Measurements from ENCODE around the gene COBL. TPM values are rescaled to one million over a fixed set of nuclear protein-coding genes. Genes with fewer than 3 reads are reported as not detected.
A peak's percentile ranks its signal among the peaks of the same experiment; 100 is the strongest.

COBL gene
- total and polyA plus RNA-seq, 2 experiments from 2014 or later = 0.07 to 0.69 TPM

DNA sequence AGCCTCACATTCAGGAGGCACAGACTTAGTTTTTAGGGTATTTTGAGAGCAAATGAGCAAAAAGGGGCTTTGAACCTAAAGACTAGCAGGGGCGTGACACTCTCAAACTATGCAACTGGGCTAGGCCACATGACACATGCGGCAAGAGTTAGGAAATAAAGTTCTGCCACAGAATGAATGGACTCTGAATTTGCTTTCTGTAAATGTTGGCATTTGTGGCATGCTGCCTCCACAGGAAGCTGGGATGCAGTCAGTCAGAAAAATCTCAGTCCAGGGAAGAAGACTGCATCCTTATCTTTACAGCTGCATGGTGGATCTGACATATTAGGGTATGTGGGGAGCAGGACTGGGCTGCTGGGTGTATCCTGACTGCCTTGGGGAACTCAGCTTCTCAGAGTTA, 181.0 kb downstream of the COBL start:
- no peak overlapping the region for H3K4me3 ChIP-seq
- peaks cover 9% of the 10 kb centered on the region for H3K27me3 ChIP-seq
- no peaks in the 10 kb centered on the region for H3K9me3 ChIP-seq (ENCODE audit: low read depth)
- no peaks in the 10 kb centered on the region for H3K36me3 ChIP-seq
- DNase-seq (ENCODE audit: low read depth in 1 of 2, low spot score in 1 of 2) = no peak
- TF ChIP-seq, protein P1, sequence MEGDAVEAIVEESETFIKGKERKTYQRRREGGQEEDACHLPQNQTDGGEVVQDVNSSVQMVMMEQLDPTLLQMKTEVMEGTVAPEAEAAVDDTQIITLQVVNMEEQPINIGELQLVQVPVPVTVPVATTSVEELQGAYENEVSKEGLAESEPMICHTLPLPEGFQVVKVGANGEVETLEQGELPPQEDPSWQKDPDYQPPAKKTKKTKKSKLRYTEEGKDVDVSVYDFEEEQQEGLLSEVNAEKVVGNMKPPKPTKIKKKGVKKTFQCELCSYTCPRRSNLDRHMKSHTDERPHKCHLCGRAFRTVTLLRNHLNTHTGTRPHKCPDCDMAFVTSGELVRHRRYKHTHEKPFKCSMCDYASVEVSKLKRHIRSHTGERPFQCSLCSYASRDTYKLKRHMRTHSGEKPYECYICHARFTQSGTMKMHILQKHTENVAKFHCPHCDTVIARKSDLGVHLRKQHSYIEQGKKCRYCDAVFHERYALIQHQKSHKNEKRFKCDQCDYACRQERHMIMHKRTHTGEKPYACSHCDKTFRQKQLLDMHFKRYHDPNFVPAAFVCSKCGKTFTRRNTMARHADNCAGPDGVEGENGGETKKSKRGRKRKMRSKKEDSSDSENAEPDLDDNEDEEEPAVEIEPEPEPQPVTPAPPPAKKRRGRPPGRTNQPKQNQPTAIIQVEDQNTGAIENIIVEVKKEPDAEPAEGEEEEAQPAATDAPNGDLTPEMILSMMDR (IDR thresholded peaks at IDR 0.05; ENCODE audit: low read depth, low read length) = no peak
- H3K4me1 ChIP-seq (ENCODE audit: low read depth) = peaks cover 5% of the 10 kb centered on the region
- no peak overlapping the region for H3K27ac ChIP-seq

DNA sequence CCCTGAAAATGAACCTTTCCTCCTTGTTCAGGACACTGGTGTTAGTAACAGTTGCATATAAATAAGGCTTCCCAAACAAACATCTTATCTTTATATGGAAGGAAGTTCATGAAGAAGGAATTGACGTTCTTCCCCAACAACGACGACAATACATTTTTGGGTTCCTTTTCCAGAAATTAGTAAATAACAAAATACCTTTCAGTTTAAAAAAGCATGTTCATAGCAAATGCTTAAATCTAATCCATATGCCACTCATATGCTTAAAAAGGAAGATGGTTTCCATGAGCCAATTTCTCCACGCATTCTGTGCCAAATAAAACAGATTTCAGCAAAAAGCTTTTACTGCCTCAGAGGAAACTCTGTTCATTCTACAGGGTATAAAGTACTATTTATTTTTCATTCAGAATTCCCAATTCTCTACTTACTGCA, 182.6 kb downstream of the COBL start:
- H3K4me3 ChIP-seq = no peak overlapping the region
- H3K36me3 ChIP-seq = no peaks in the 10 kb centered on the region
- H3K27me3 ChIP-seq = peaks cover 23% of the 10 kb centered on the region
- no peaks in the 10 kb centered on the region for H3K4me1 ChIP-seq (ENCODE audit: low read depth)
- H3K27ac ChIP-seq = no peak overlapping the region
- TF ChIP-seq, protein P1 (IDR thresholded peaks at IDR 0.05; ENCODE audit: low read depth, low read length) = no peak
- no peaks in the 10 kb centered on the region for H3K9me3 ChIP-seq (ENCODE audit: low read depth)
- DNase-seq (ENCODE audit: low read depth in 1 of 2, low spot score in 1 of 2) = peak in 1 of 2 donors; percentile 19

DNA sequence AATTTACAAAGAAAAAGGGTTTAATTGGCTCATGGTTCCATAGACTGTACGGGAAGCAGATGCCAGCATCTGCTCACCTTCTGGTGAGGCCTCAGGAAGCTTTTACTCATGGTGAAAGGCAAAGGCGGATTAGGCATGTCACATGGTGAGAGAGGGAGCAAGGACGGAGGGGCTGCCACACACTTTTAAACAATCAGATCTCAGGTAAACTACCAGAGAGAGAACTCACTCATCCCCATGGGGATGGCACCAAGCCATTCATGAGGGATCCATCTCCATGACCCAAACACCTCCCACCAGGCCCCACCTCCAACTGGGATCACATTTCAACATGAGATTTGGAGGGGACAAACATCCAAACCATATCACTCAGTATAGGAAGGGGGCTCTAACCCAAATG, 183.9 kb downstream of the COBL start:
- Histone ChIP-seq H3K36me3 (no peaks in the 10 kb centered on the region), H3K27ac (no peak overlapping the region), H3K9me3 (ENCODE audit: low read depth) (no peaks in the 10 kb centered on the region), H3K4me3 (no peak overlapping the region), H3K27me3 (peaks cover 34% of the 10 kb centered on the region), H3K4me1 (ENCODE audit: low read depth) (no peaks in the 10 kb centered on the region)
- DNase-seq (ENCODE audit: low read depth in 1 of 2, low spot score in 1 of 2) = no peak
- TF ChIP-seq, protein P1 (IDR thresholded peaks at IDR 0.05; ENCODE audit: low read depth, low read length) = no peak

DNA sequence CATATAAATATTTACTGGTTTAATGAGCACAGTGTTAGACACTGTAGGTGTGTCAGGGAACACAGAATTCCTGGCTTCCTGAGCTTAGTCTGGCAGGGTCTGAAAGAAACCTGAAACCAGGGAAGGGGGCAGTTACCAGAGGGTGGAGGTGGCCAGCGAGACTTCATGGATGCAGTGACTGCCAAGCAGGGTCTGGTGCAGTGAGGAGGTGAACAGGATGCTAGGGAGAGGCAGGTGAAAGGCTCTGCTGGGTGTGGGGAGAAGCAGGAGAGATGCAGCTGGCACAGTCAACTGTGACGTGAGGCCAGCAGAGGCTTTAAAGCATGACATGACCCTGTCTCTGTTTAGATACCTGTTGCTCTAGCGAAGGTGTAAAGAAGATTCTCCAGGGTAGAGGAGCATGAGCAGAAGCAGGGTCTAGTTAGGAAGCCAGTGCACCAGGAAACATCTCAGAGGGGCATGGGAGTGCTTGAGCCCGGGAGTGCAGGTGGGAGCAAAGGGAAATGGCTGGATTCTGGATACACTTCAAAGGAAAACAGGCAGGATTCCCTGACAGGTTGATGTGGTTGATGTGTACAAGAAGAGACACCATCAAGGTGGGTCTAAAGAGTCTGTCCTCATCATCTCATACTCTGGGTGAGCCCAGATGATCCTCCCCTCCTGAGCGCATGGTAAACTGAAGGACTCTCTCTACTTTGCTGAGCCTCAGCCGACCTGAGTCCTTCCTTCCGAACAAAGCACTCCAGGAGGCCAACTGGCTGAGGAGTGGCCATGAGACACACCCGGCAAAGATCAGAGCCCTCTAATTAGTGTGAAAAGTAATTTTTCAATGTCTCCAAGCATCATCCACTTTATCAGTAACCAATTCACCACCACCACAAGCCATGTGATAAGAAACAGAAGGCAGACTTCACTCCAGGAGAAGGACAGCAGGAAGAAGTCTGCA, 186.8 kb downstream of the COBL start:
- Histone ChIP-seq H3K9me3 (ENCODE audit: low read depth) (no peaks in the 10 kb centered on the region), H3K36me3 (no peaks in the 10 kb centered on the region), H3K27me3 (peaks cover 42% of the 10 kb centered on the region), H3K4me3 (no peak overlapping the region), H3K27ac (no peak overlapping the region), H3K4me1 (ENCODE audit: low read depth) (no peaks in the 10 kb centered on the region)
- TF ChIP-seq, protein P1 (IDR thresholded peaks at IDR 0.05; ENCODE audit: low read depth, low read length) = no peak
- DNase-seq (ENCODE audit: low read depth in 1 of 2, low spot score in 1 of 2) = no peak

DNA sequence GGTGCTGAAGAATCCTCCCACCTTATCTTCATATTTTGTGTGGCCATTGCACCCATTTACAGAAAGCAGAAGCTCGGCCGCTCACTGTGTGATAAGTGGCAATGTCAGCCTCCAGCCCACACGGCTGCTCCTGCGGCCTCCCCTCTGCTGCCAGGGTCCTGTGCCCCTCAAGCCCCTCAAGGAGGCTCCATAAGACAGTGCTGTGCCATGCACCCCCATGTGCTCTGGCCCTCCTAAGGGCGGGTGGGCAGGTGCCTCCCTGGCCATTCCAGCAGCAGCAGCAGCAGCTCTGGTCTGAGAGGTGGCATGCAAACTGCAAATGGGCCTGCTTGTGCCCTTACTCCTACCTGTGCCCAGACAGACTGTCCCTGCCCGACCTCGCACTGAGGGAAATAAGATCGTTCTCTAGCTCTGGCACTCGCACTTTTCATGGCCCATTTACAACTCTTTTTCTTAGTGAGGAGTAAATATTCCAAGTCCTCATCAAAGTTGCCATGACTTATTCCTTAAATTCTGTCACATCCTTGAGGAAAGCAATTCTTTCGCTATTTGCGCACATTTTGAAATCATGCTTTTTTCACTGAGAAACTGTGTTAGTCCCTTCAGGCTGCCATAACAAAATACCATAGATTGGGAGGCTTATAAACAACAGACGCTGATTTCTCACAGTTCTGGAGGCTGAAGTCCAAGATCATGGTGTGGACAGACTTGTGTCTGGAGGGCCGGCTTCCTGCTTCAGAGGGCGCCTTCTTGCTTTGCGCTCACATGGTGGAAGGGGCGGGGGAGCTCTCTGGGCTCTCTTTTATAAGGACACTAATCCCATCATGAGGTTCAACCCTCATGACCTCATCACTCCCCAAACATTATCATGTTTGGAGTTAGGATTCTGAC, 187.8 kb downstream of the COBL start:
- no peak overlapping the region for H3K4me3 ChIP-seq

More for the DNA sequence above, 187.8 kb downstream of the COBL start:
- Histone ChIP-seq H3K9me3 (ENCODE audit: low read depth) (no peaks in the 10 kb centered on the region), H3K27ac (no peak overlapping the region), H3K36me3 (no peaks in the 10 kb centered on the region), H3K4me1 (ENCODE audit: low read depth) (no peaks in the 10 kb centered on the region), H3K27me3 (peaks cover 52% of the 10 kb centered on the region)
- TF ChIP-seq, protein P1 (IDR thresholded peaks at IDR 0.05; ENCODE audit: low read depth, low read length) = no peak
- no peak for DNase-seq (ENCODE audit: low read depth in 1 of 2, low spot score in 1 of 2)
